Neutrophil (primary cell): Measurements from ENCODE around the gene PITX3.
A peak's percentile ranks its signal among the peaks of the same experiment; 100 is the strongest.

ENCODE experiments used
- H3K27ac ChIP-seq: fragments of 200-600 bp; sonication (generic); 2 replicates; pipeline ENCODE4 v1.5.1; 2016; ENCODE audit warnings: mild to moderate bottlenecking, moderate library complexity
- H3K27me3 ChIP-seq: fragments of 200-600 bp; sonication (generic); 2 replicates; pipeline ENCODE4 v1.6.0; 2016; ENCODE audit warnings: mild to moderate bottlenecking
- H3K36me3 ChIP-seq: fragments of 200-600 bp; sonication (generic); 2 replicates; pipeline ENCODE4 v1.5.1; 2017
- H3K4me1 ChIP-seq, 2 experiments: fragments of 200-600 bp in 1 of 2; sonication (generic) in 1 of 2; 1 replicate in 1 of 2; 2 replicates in 1 of 2; pipeline versions ENCODE4 v1.5.1 to v1.6.1; 2013 to 2016; ENCODE audit warnings: low read depth in 1 of 2, low read length in 1 of 2, mild to moderate bottlenecking in 1 of 2, moderate library complexity in 1 of 2; ENCODE audit not compliant: control insufficient read depth in 1 of 2, insufficient read depth in 1 of 2
- H3K4me3 ChIP-seq, 2 experiments: fragments of 200-600 bp in 1 of 2; sonication (generic) in 1 of 2; 1 replicate in 1 of 2; 2 replicates in 1 of 2; pipeline ENCODE4 v1.5.1; 2013 to 2016; ENCODE audit warnings: low read depth in 1 of 2, low read length in 1 of 2, mild to moderate bottlenecking in 1 of 2, moderate library complexity in 1 of 2
- H3K9me3 ChIP-seq: fragments of 200-600 bp; sonication (generic); 2 replicates; pipeline ENCODE4 v1.5.1; 2016
- CTCF ChIP-seq: fragments of 200-600 bp; sonication (generic); IDR thresholded peaks from 2 replicates; pipeline ENCODE4 v1.5.1; 2016; ENCODE audit warnings: antibody characterized with exemption

The PITX3 gene

GRCh38 chr10:102246261-102246660 is 4.9 kb upstream of the PITX3 start:
- Histone ChIP-seq H3K4me3 (peak overlapping the region; percentile 89 to 93), H3K36me3 (no peaks in the 10 kb centered on the region), H3K9me3 (no peaks in the 10 kb centered on the region), H3K4me1 (peaks cover 34 to 38% of the 10 kb centered on the region in 2 experiments), H3K27ac (peak overlapping the region; percentile 90), H3K27me3 (peaks cover 22% of the 10 kb centered on the region)
- TF ChIP-seq CTCF, result no peak

DNA sequence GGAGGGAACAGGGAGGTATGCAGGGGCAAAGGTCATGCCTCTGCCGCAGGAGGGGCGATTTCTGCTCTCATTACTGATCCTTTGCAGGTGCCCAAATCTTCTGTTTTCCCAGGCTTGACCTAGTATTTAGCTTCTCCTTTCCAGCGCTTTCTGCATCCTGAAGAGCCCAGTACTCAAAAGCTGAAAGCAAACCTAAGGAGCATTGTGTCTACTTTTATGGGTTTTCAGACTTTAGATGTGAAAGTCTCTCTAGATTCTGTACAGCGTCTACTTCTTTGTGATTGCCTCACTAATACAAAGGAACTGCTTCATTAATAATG is 4.6 kb upstream of the PITX3 start:
- Histone ChIP-seq H3K27ac (peak overlapping the region; percentile 90), H3K4me1 (peaks cover 38 to 42% of the 10 kb centered on the region in 2 experiments), H3K27me3 (peaks cover 26% of the 10 kb centered on the region), H3K9me3 (no peaks in the 10 kb centered on the region), H3K4me3 (peak overlapping the region; percentile 89 to 93), H3K36me3 (no peaks in the 10 kb centered on the region)
- no peak for TF ChIP-seq CTCF

- H3K4me3 ChIP-seq, result peak within 1 kb of the TSS; percentile 89 to 93
- H3K9me3 ChIP-seq, result no peaks in the 10 kb centered on the region
- peak; percentile 41 for TF ChIP-seq CTCF
- H3K27me3 ChIP-seq, result peaks cover 32% of the 10 kb centered on the region
- H3K27ac ChIP-seq, result peak within 1 kb of the TSS; percentile 90
- no peaks in the 10 kb centered on the region for H3K36me3 ChIP-seq
- peaks cover 44 to 48% of the 10 kb centered on the region in 2 experiments for H3K4me1 ChIP-seq
Measured at GRCh38 chr10:102245082-102245931, 4.0 kb upstream of the PITX3 start, which contains the start of gene GBF1. Gene GBF1 (plus strand): TSS chr10:102245532. CDS start chr10:102258939, 13,407 bp downstream.

DNA sequence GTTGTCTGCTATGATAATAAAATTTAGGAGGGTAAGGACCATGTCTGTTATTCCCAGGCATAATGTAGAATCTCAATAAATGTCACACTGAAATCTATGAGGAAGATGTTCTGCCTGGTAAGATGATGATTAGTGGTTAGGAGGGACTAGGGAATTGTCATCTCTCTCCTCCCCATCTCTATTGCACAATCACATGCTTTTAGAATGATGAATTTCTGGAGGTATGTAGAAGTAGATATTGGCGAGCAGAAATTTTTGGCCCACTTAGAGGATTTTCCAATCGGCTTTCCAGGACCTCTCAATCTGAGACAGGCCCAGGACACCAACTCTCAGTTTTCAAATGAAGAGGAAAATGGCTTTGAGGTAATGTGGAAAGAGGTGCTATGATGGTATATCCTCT is 2.0 kb upstream of the PITX3 start:
- no peak for TF ChIP-seq CTCF
- Histone ChIP-seq H3K4me3 (no peak overlapping the region), H3K36me3 (no peaks in the 10 kb centered on the region), H3K4me1 (peaks cover 45 to 49% of the 10 kb centered on the region in 2 experiments), H3K27me3 (peaks cover 52% of the 10 kb centered on the region), H3K9me3 (no peaks in the 10 kb centered on the region), H3K27ac (no peak overlapping the region)

GRCh38 chr10:102242118-102242485 is 790 bp upstream of the PITX3 start:
- no peak for TF ChIP-seq CTCF
- Histone ChIP-seq H3K9me3 (no peaks in the 10 kb centered on the region), H3K27me3 (peaks cover 64% of the 10 kb centered on the region), H3K4me3 (peak overlapping the region in 1 of 2 experiments; percentile 59), H3K36me3 (no peaks in the 10 kb centered on the region), H3K27ac (no peak overlapping the region), H3K4me1 (peaks cover 41% of the 10 kb centered on the region in 2 experiments)
